ENCODE data around the gene CHAMP1.

The CHAMP1 gene, protein sequence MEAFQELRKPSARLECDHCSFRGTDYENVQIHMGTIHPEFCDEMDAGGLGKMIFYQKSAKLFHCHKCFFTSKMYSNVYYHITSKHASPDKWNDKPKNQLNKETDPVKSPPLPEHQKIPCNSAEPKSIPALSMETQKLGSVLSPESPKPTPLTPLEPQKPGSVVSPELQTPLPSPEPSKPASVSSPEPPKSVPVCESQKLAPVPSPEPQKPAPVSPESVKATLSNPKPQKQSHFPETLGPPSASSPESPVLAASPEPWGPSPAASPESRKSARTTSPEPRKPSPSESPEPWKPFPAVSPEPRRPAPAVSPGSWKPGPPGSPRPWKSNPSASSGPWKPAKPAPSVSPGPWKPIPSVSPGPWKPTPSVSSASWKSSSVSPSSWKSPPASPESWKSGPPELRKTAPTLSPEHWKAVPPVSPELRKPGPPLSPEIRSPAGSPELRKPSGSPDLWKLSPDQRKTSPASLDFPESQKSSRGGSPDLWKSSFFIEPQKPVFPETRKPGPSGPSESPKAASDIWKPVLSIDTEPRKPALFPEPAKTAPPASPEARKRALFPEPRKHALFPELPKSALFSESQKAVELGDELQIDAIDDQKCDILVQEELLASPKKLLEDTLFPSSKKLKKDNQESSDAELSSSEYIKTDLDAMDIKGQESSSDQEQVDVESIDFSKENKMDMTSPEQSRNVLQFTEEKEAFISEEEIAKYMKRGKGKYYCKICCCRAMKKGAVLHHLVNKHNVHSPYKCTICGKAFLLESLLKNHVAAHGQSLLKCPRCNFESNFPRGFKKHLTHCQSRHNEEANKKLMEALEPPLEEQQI

DNA sequence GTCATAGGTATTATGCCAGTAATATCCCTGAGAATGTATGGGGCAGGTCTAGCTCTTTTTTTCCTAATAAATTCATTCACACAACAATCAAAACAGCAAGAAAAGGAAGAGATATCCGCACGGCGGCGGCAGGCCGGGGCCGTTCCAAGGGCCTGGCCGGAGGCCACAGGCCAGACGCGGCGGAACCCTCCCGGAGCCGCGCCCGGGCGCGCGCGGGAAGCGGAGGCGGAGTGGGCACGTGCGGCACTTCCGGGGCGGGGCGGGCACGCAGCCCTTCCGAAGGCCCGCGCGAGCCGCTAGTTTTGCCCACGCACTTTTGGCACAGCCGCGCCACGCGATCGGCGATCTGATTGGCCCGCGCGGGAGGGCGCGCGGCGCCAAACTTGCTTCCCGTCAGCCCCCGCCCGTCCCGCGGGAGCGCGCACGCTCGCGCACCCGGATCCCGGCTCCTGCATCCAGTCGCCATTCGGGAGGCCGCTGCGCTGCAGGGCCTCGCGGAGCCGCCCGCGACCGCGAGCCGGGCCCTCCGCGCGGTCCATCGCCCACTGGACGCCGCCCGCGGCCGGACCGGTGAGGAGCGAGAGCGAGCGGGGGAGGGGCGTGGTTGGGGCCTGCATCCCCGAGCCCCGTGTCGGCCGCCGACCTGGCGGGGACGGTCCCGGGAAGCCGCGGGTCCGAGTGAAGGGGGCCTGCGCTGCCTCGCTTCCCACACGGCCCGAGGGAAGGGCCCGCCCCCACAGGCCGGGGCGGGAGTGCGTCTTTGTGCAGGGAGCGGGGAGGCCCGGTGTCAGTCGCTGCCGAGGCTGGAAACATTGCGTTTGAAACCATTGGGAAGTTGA, at the start of gene CHAMP1:
CHAMP1 (plus strand) TSS at position 430 of the 839 bp plus-strand sequence. CDS start 9,340 bp downstream, outside the sequence.
- DNase-seq (ENCODE audit: low read depth in 2 of 2): peak; percentile 91 to 94

DNA sequence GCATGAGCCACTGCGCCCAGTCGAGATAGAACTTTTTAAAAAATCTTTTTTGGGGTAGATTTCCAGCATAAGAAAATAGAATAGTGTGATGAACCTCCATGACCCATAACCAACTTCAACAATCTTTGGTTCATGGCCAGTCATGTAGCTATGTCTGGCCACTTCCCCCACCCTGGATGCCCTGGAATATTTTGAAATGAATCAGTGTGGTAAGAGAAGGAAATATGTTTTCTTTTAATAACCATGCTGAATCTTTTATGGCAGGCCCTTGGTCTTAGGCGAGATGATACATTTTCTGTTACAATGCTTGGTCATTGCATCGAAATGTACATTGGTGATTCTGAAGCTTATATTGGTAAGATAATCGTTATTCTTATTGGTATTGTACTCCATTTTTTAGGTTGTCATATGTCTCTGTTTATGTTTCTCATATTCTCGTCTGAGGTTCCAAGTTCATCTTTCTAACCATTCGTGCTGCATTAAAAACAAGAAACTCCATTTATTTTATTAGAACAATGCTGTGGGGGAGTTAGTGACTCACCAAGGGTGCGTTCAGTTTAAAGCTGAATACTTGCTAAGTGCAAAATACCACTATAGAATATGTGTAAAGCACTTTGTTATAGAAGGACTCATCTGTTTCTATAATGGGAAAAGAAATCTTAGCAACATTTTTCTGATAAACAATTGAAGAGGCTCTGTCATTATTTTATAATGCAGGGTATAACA, 49.3 kb upstream of the CHAMP1 start:
- no peak for DNase-seq (ENCODE audit: low read depth in 2 of 2)

DNA sequence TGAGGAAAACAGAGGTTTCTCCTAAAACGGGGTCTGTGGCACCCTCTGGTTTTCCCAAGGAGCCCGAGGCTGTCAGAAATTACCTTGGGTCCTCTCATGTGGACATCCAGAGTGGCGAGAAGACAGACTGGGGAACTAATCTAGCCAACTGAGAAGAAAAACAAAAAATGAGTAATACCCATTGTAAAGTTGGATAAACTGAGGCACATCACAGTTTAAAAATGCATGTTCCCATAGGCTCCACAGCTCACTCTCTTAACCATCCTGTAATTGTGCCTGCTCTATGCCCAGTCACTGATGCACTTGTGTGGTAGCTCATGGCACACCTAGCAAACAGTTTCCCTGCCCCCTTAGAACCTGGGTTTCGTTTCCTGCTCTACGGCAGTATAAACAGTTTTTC, 48.1 kb upstream of the CHAMP1 start:
- DNase-seq (ENCODE audit: low read depth in 2 of 2): no peak

DNA sequence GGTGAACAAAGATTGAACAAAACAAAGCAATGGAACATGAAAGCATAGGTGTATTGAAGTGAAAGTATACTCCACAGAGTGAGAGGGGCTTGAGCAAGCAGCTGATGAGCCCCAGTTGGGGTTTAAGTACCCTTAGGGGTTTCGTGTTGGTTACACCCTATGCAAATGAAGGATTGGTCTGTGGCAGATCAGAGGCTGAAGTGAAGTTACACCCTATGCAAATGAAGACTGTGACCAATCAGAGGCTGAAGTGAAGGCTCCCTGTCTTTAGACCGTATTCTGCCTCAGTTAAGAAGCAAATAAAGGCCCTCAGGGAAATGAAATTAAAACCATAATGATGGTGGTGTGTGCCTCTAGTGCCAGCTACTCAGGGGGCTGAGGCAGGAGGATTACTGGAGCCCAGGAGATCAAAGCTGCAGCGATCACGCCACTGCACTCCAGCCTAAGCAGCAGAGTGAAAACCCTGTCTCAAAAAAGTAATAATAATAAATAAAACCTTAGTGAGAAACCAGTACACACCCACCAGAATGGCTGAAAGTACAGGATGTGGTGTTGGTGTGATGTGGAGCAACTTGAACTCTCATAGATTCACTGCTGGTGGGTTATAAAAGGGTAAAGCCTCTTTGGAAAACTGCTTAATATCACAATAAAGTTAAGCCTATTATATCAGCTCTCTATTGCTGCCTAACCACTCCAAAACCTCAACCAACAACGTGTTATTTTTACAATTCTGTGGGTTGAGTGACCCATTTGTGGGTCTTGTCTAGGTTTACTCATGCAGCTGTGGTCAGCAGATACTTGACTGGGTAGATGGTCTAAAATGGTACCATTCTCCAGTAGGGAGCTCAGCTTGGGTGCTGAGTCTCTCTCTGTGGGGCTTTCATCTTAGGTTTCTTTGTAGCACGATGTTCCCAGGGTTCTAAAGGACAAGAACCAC, 45.7 kb upstream of the CHAMP1 start:
- DNase-seq (ENCODE audit: low read depth in 2 of 2): no peak

- DNase-seq (ENCODE audit: low read depth in 2 of 2): no peak
Observed at GRCh38 chr13:114269281-114269770, 45.0 kb upstream of the CHAMP1 start.

DNA sequence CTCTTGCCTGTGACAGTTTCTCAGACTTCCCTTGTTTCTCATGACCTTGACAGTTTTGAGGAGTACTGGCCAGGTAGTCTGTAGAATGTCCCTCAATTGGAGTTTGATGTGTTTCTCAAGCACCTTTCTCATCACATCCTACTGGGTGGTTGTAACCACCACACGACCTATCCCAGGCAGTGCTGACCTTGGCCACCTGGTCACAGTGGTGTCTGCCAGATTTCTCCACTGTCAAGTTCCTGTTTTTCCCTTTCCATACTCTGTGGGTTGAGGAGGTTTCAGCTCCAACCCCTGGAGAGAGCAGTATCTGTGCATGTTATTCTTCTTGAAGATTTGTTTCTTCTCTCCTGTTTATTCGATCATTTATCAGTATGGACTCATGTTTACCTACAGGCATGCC, 41.3 kb upstream of the CHAMP1 start:
- DNase-seq (ENCODE audit: low read depth in 2 of 2): no peak

GRCh38 chr13:114275304-114275703, 39.0 kb upstream of the CHAMP1 start:
- DNase-seq (ENCODE audit: low read depth in 2 of 2): no peak

- DNase-seq (ENCODE audit: low read depth in 2 of 2): no peak
Observed at GRCh38 chr13:114279146-114279545, 35.2 kb upstream of the CHAMP1 start.

DNA sequence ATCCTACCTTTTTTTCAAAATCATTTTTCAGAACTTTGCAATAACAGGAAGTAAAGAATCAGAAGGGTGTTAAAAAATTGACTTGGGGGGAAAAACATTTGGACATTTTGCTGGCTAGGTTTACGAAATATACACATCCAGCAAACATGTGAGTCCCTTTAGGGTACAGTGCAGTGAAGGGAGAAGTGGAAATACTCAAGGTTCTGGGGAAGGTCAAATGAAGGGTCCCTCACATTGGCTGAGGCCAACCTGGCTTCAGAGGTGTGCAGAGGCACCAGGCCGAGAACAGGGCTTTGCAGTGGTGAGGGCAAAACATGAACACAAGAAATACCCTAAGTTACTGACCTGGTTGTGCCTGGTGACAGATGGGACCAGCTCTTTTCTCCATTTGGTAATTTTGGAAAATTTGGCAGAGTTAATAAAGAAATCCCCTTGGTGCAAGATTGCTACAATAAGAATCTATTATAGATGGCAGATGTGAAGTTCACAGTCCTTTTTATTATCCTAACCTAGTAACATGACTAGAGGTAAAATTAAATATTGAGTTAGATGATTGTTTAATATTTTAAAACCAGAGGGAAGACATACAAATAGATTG, 34.4 kb upstream of the CHAMP1 start:
- DNase-seq (ENCODE audit: low read depth in 2 of 2): no peak

DNA sequence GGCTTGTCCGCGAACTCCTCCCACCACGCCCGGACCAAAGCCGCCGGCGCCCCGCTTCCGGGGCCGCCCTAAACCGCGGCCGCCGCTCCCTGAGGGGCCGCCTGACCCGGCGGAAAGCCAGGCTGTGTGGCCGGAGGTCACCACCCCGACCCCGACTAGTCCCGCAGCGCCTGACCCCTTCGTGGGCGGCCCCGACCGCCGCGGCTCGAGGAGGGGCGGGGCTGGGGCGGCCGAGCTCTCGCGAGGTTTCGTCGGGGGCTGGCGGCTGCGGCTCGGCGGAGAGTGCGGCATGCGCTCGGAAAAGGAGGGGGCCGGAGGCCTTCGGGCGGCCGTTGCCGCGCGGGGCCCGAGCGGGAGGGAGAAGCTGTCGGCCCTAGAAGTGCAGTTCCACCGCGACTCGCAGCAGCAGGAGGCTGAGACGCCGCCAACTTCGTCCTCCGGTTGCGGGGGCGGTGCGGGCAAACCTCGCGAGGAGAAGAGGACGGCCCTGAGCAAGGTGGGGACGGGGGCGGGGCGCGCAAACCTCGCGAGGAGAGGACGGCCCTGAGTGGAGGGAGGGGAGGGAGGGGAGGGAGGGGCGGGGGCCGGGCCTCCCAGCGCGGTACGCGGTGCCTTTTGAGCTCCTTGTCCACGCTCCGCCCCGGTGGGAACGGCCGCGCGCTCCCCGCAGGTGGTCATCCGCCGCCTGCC, 32.8 kb upstream of the CHAMP1 start, which contains the start of gene UPF3A:
UPF3A (plus strand) TSS at position 251 of the 690 bp plus-strand sequence; CDS start at position 290, 39 bp downstream.
- peak; percentile 79 to 85 for DNase-seq (ENCODE audit: low read depth in 2 of 2)

GRCh38 chr13:114282041-114282670, 32.1 kb upstream of the CHAMP1 start:
- DNase-seq (ENCODE audit: low read depth in 2 of 2): peak; percentile 4 to 49

DNA sequence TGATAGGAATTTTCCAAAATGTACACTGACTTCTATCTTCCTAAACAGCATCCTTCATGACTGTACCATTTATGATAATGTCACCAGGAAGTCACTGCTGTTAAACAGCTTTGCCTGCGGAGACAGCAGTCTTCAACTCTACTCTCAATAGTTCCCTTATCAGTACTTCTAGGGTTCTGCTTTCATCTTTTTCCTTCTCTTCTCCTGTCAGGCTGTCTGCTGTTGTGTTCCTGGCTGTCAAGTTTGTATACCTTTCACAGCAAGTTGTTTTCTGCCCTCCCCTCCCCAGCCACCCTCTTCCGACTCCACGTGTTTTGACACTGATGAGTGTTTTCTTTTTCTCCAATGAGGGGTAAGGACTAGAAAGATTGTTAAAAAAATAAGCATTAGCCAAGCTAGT, 30.7 kb upstream of the CHAMP1 start:
- no peak for DNase-seq (ENCODE audit: low read depth in 2 of 2)

GRCh38 chr13:114284680-114285079, 29.6 kb upstream of the CHAMP1 start:
- DNase-seq (ENCODE audit: low read depth in 2 of 2): no peak

DNA sequence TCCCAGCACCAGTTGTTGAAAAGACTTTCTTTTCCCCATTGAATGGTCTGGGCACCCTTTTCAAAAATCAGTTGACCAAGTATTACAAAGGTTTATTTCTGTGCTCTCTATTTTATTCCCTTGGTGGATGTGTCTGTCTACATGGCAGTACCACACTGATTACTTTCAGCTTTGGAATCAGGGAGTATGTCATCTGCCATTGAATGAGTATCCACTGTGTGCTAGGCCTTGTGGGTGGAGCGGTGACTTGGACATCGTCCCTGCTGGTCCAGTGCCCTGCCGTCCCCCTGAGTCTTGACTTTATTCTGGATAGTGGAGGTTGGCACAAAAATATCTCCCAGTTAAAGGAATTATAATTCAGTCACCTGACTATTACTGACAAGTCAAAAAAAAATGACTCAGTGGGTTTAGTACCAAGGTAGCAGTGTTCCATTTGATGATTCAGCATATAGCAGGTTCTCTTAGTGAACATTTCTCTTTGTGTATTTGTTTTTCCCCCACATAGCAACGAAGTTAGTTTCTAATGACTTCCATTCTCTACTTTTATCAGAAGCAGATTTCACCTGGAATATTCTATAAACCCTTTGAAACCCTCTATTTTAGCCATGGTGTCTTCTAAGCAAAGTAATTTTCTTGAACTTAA, 29.0 kb upstream of the CHAMP1 start:
- DNase-seq (ENCODE audit: low read depth in 2 of 2): no peak

DNA sequence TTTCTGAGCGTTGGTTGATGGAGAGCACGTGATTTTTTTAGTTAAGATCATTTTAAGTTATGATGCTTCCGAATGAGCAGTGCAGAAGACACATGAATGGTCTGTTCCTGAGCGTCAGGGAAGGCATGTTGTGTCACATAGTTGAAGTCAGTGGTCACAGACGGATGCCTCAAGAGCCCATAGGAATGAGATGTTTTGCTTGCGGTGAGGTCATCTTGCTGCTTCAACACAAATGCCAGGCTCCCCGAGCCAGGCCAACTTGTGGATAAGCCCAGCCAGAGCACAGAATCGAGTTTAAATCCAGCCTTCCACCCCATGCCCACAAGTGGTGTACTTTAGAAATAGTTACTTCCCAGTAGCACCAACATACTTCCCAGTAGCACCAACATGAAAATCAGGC, 27.5 kb upstream of the CHAMP1 start:
- DNase-seq (ENCODE audit: low read depth in 2 of 2): no peak

DNA sequence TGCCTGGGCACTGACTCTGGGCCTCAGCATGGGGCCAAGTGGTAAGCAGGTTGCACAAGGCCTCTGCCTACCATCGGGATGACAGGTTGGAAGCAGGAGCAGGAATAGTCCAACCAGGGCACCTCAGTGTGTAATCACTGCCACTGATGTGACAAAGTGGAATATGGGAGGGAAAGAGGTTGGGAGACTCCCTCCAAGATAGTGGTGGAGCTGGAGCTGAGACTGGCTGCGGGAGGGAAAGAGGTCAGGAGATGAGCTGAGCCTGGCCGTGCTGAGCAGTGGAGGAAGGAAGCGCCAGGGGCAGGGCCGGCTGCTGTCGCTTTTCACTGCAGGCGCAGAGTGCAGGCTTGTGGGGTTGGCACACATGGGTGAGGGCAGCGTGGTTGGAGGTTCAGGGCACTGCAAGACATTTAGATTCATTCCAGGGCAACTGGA, 26.1 kb upstream of the CHAMP1 start:
- DNase-seq (ENCODE audit: low read depth in 2 of 2): no peak

GRCh38 chr13:114296448-114296847, 17.9 kb upstream of the CHAMP1 start:
- no peak for DNase-seq (ENCODE audit: low read depth in 2 of 2)

- DNase-seq (ENCODE audit: low read depth in 2 of 2): no peak
Observed at GRCh38 chr13:114296902-114297301, 17.4 kb upstream of the CHAMP1 start.
